ENCODE measurements around the gene APOA4.

The APOA4 gene

GRCh38 chr11:116782728-116783127 is 40.4 kb downstream of the APOA4 start:
- H3K4me3 ChIP-seq (ENCODE audit: low read depth, low read length), result no peak overlapping the region
- in situ Hi-C loops (cut with HindIII; ENCODE audit: low sequenced_read_pairs), result no loop called here
- no peak for TF ChIP-seq CTCF (IDR thresholded peaks at IDR 0.05; ENCODE audit: low read depth, low read length, missing control alignments)
- DNase-seq (ENCODE audit: low read depth), result no peak

DNA sequence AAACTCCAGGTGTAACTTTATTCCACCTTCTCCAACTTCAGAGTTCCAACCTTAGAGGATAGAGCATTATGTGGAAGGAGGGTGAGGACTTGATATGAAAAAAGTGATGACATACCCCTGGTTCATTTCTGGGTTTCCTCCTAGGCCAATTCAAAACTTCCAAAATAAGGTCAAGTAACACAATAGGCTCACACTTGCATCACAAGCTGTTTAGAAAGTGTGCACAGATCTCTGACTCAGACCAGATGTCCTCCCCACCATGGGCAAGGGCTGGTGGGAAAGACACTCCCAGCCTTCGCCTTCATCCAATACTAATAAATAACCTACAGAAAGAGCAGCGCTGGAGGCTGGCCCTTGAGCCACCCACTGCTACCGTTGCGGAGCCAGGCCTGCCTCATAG is 44.5 kb downstream of the APOA4 start:
- DNase-seq (ENCODE audit: low read depth), result no peak
- TF ChIP-seq CTCF (IDR thresholded peaks at IDR 0.05; ENCODE audit: low read depth, low read length, missing control alignments), result no peak
- no peak overlapping the region for H3K4me3 ChIP-seq (ENCODE audit: low read depth, low read length)
- in situ Hi-C loops (cut with HindIII; ENCODE audit: low sequenced_read_pairs), result no loop called here

- no peak for DNase-seq (ENCODE audit: low read depth)
- no peak for TF ChIP-seq CTCF (IDR thresholded peaks at IDR 0.05; ENCODE audit: low read depth, low read length, missing control alignments)
- no peak overlapping the region for H3K4me3 ChIP-seq (ENCODE audit: low read depth, low read length)
- in situ Hi-C loops (cut with HindIII; ENCODE audit: low sequenced_read_pairs), result no loop called here
These were observed 46.0 kb downstream of the APOA4 start for GRCh38 chr11:116777056-116777455.

DNA sequence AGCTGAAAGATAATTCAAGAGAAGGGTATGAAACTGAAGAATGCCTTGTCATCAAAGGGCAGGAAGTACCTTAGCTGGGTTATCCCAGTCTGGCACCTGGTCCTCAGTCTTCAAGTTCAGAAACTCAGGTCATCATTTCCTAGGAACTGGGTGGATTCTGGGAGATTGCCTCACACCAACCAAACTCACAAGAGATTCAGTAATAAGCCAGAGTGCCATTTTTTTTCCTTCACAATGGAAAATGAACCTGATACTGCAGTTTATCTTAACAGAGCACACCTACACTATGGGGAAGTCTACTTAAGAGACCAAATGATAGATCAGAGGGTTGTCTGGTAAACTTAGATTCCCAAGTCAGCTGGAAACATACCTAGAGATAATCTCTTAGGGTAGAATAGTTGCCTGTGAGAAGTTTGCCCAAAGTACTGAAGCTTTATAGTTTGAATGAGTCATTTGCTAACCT is 46.6 kb downstream of the APOA4 start:
- in situ Hi-C loops (cut with HindIII; ENCODE audit: low sequenced_read_pairs), result no loop called here
- no peak overlapping the region for H3K4me3 ChIP-seq (ENCODE audit: low read depth, low read length)
- no peak for TF ChIP-seq CTCF (IDR thresholded peaks at IDR 0.05; ENCODE audit: low read depth, low read length, missing control alignments)
- DNase-seq (ENCODE audit: low read depth), result no peak

DNA sequence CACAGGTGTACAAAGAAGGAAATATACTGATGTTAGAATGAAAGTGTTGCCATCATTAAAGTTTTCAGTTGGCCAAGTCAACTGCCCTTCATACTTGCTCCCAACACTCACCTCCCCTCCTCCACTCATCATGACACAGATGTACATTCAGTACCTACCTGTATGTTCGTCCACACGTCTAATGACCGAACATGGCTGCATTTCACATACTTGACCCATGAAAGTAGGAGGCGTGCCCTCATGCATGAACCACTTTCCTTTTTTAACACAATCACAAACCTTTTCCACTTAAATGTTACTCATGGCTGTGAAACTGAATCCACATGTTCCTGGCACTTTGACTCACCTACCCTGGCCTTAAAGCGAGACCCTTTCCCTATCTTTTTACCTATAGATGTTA is 47.1 kb downstream of the APOA4 start:
- DNase-seq (ENCODE audit: low read depth), result no peak
- in situ Hi-C loops (cut with HindIII; ENCODE audit: low sequenced_read_pairs), result no loop called here
- no peak overlapping the region for H3K4me3 ChIP-seq (ENCODE audit: low read depth, low read length)
- no peak for TF ChIP-seq CTCF (IDR thresholded peaks at IDR 0.05; ENCODE audit: low read depth, low read length, missing control alignments)

- in situ Hi-C loops (cut with HindIII; ENCODE audit: low sequenced_read_pairs), result no loop called here
- no peak for DNase-seq (ENCODE audit: low read depth)
- TF ChIP-seq CTCF (IDR thresholded peaks at IDR 0.05; ENCODE audit: low read depth, low read length, missing control alignments), result no peak
- no peak overlapping the region for H3K4me3 ChIP-seq (ENCODE audit: low read depth, low read length)
These were observed 48.4 kb downstream of the APOA4 start for GRCh38 chr11:116774661-116775060.
